ENCODE data around the gene RNF220. TPM values are rescaled to one million over a fixed set of nuclear protein-coding genes. Genes with fewer than 3 reads are reported as not detected.
A peak's percentile ranks its signal among the peaks of the same experiment; 100 is the strongest.

RNF220 gene
- polyA plus RNA-seq, 2 donors, result 32.7 to 47.8 TPM

DNA sequence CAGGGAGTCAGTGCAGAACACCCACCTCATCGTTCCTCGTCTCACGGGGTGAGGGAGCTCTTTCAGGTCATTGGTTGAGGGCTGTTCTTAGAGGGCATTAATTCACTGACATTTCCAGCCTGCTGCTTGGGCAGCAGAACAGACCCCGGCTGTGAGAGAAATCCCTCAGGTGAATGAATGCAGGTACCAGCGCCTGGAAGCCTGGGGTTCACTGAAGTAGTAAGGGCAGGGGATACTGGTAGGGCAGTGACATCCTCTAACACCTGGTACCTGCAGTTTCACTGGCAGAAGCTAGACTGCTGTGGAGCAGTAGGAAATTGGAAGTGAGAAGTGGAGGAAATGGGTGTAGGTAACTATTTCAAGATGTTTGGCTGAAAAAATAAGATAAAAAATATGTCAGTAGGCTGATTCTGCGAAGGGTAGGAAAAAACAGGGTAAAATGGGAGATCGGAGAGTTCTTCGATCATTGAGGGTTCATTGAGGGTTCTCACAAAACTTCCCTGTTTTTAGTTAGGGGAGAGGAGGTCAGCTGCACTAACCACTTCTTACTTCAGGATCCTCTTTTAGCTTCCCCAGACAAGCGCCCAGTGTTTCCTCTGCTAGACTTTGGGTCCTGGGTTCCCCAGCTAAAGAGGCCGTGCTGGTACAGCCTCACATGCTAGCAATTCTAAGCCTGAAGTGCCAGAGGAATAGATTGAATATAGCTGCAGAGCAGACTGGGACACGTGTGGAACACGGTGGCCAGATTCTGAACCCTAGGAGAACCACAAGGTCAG, 55.2 kb downstream of the RNF220 start:
- WGBS, 2 donors, result 66 to 81% methylated on average over 12 of the region's 12 CpGs
- Histone ChIP-seq H3K4me3 (ENCODE audit: low read depth in 1 of 2, low read length in 2 of 2) (no peak overlapping the region), H3K36me3 (ENCODE audit: control insufficient read depth in 2 of 2, insufficient read depth in 2 of 2, low read length in 1 of 2) (no peaks in the 10 kb centered on the region), H3K4me1 (ENCODE audit: control insufficient read depth in 2 of 2, insufficient read depth in 2 of 2, low read length in 1 of 2) (no peaks in the 10 kb centered on the region), H3K9me3 (ENCODE audit: control insufficient read depth in 2 of 2, insufficient read depth in 1 of 2, low read depth in 1 of 2, low read length in 1 of 2) (no peaks in the 10 kb centered on the region), H3K27me3 (ENCODE audit: control insufficient read depth in 1 of 2, insufficient read depth in 2 of 2, low read length in 2 of 2) (no peaks in the 10 kb centered on the region), H3K27ac (ENCODE audit: low read depth in 2 of 2, low read length in 1 of 2) (no peak overlapping the region)

DNA sequence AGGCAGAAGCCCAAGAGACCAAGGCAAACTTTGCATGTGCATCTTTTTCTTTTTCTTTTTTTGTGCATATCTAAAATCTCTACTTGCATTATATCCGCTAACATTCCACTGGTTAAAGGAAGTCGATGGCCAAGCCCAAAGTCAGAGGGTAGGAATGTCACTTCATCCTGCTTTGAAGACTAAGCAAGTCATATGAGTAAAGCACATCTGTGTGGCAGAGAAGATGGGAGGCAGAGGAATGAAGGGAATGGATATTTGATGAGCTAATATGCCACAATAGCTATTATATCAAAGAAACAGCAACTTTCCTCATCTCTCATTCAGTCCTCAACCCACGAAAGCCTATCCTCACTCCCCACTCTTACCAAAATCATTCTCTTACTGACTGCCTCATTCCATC, 59.3 kb downstream of the RNF220 start:
- 77 to 85% methylated on average over 3 of the region's 3 CpGs for WGBS, 2 donors
- Histone ChIP-seq H3K36me3 (ENCODE audit: control insufficient read depth in 2 of 2, insufficient read depth in 2 of 2, low read length in 1 of 2) (no peaks in the 10 kb centered on the region), H3K9me3 (ENCODE audit: control insufficient read depth in 2 of 2, insufficient read depth in 1 of 2, low read depth in 1 of 2, low read length in 1 of 2) (no peaks in the 10 kb centered on the region), H3K27me3 (ENCODE audit: control insufficient read depth in 1 of 2, insufficient read depth in 2 of 2, low read length in 2 of 2) (no peaks in the 10 kb centered on the region), H3K4me1 (ENCODE audit: control insufficient read depth in 2 of 2, insufficient read depth in 2 of 2, low read length in 1 of 2) (no peaks in the 10 kb centered on the region), H3K4me3 (ENCODE audit: low read depth in 1 of 2, low read length in 2 of 2) (no peak overlapping the region), H3K27ac (ENCODE audit: low read depth in 2 of 2, low read length in 1 of 2) (no peak overlapping the region)

- Histone ChIP-seq H3K27me3 (ENCODE audit: control insufficient read depth in 1 of 2, insufficient read depth in 2 of 2, low read length in 2 of 2) (no peaks in the 10 kb centered on the region), H3K36me3 (ENCODE audit: control insufficient read depth in 2 of 2, insufficient read depth in 2 of 2, low read length in 1 of 2) (no peaks in the 10 kb centered on the region), H3K4me3 (ENCODE audit: low read depth in 1 of 2, low read length in 2 of 2) (no peak overlapping the region), H3K27ac (ENCODE audit: low read depth in 2 of 2, low read length in 1 of 2) (no peak overlapping the region), H3K9me3 (ENCODE audit: control insufficient read depth in 2 of 2, insufficient read depth in 1 of 2, low read depth in 1 of 2, low read length in 1 of 2) (no peaks in the 10 kb centered on the region), H3K4me1 (ENCODE audit: control insufficient read depth in 2 of 2, insufficient read depth in 2 of 2, low read length in 1 of 2) (no peaks in the 10 kb centered on the region)
- 79 to 84% methylated on average over 4 of the region's 4 CpGs for WGBS, 2 donors
Observed at GRCh38 chr1:44467566-44467965, 62.5 kb downstream of the RNF220 start.

- Histone ChIP-seq H3K9me3 (ENCODE audit: control insufficient read depth in 2 of 2, insufficient read depth in 1 of 2, low read depth in 1 of 2, low read length in 1 of 2) (no peaks in the 10 kb centered on the region), H3K27me3 (ENCODE audit: control insufficient read depth in 1 of 2, insufficient read depth in 2 of 2, low read length in 2 of 2) (no peaks in the 10 kb centered on the region), H3K27ac (ENCODE audit: low read depth in 2 of 2, low read length in 1 of 2) (no peak overlapping the region), H3K4me1 (ENCODE audit: control insufficient read depth in 2 of 2, insufficient read depth in 2 of 2, low read length in 1 of 2) (no peaks in the 10 kb centered on the region), H3K36me3 (ENCODE audit: control insufficient read depth in 2 of 2, insufficient read depth in 2 of 2, low read length in 1 of 2) (no peaks in the 10 kb centered on the region), H3K4me3 (ENCODE audit: low read depth in 1 of 2, low read length in 2 of 2) (no peak overlapping the region)
- 79 to 85% methylated on average over 2 of the region's 2 CpGs for WGBS, 2 donors
Observed at GRCh38 chr1:44471911-44472453, 66.9 kb downstream of the RNF220 start.

DNA sequence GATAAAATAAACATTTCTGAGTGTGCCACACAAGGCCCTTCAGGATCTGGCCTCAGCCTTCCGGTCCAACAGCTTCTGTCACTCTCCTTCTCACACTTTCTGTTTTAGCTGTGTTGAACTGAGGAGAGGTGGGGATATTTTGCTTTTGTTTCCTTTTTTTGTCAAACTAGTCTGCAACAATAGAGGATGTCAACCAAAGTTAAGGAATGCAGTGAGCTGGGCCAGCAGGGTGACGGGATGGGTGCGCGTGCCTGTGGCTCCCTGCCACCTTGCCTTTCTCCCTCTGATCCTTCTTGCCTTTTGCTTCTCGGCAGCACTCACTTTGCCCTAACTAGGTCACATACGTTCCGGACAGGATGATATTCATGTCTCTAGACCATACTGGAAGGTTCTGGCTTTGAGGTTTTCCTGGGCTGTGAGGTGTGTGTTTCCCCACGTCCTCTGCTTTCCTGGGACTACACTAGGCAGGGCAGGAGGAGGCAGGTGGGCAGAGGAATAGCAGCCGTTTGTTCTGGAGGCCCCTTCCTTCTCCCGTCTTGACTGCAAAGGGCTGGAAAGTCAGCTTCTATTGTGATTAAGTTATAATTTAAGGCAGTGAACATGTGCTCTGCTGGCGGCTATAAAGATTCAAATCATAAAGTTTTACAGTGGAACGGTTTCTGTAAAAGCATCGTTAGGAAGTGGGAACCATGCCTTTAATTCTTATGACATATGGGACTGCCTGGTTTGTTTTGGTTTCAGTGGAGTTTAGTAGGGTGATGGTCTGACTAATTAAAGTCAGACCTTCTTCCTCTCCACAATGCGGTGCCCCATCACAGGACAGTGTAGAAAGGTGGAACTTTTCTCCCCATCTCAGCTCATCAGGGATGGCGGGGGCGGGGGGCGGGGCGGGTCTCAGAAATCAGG, 67.8 kb downstream of the RNF220 start:
- Histone ChIP-seq H3K4me3 (ENCODE audit: low read depth in 1 of 2, low read length in 2 of 2) (no peak overlapping the region), H3K27ac (ENCODE audit: low read depth in 2 of 2, low read length in 1 of 2) (peak overlapping the region in 1 of 2 donors; percentile 37), H3K4me1 (ENCODE audit: control insufficient read depth in 2 of 2, insufficient read depth in 2 of 2, low read length in 1 of 2) (no peaks in the 10 kb centered on the region), H3K27me3 (ENCODE audit: control insufficient read depth in 1 of 2, insufficient read depth in 2 of 2, low read length in 2 of 2) (no peaks in the 10 kb centered on the region), H3K36me3 (ENCODE audit: control insufficient read depth in 2 of 2, insufficient read depth in 2 of 2, low read length in 1 of 2) (no peaks in the 10 kb centered on the region), H3K9me3 (ENCODE audit: control insufficient read depth in 2 of 2, insufficient read depth in 1 of 2, low read depth in 1 of 2, low read length in 1 of 2) (no peaks in the 10 kb centered on the region)
- 37 to 44% methylated on average over 18 of the region's 18 CpGs for WGBS, 2 donors

DNA sequence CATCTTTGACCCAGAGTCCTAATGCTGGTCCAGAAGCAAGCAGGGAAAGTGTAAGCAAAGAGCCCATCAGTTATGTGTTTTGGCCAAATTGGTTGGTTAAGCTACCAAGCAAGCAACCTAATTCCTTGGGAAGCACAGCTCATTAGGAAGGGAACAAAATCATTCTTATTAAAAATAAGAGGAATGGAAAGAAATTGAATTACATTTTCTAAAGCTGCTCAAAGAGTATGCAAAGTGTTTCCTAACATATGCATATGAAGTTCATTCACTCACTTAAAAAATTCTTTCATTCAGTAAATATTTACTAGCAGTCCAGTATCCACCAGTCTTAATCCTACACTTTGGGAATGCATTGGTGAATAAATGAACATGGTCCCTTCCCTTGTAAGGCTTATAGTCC, 71.8 kb downstream of the RNF220 start:
- H3K36me3 ChIP-seq (ENCODE audit: control insufficient read depth in 2 of 2, insufficient read depth in 2 of 2, low read length in 1 of 2), result no peaks in the 10 kb centered on the region
- H3K27me3 ChIP-seq (ENCODE audit: control insufficient read depth in 1 of 2, insufficient read depth in 2 of 2, low read length in 2 of 2), result no peaks in the 10 kb centered on the region
- no peak overlapping the region for H3K4me3 ChIP-seq (ENCODE audit: low read depth in 1 of 2, low read length in 2 of 2)
- H3K9me3 ChIP-seq (ENCODE audit: control insufficient read depth in 2 of 2, insufficient read depth in 1 of 2, low read depth in 1 of 2, low read length in 1 of 2), result no peaks in the 10 kb centered on the region
- no peaks in the 10 kb centered on the region for H3K4me1 ChIP-seq (ENCODE audit: control insufficient read depth in 2 of 2, insufficient read depth in 2 of 2, low read length in 1 of 2)
- no peak overlapping the region for H3K27ac ChIP-seq (ENCODE audit: low read depth in 2 of 2, low read length in 1 of 2)

DNA sequence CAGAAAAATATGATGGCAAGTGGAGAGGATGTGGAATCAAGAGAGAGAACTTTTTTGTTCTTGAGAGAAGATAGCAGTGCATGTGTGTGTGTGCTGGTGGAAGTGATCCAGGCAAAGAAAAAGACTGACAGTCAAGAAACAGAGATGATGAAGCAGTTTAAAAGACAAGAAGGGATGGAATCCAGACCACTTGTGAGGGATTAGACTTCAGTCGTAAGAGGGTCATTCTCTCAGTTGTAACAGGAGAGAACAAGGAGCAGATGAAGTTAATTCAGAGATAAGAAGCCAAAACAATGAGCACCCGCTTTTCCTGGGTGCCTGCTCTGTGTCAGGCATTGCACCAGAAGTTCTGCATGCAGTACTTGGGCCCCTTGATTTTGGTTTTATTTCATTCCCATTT, 76.6 kb downstream of the RNF220 start:
- no peaks in the 10 kb centered on the region for H3K36me3 ChIP-seq (ENCODE audit: control insufficient read depth in 2 of 2, insufficient read depth in 2 of 2, low read length in 1 of 2)
- H3K4me1 ChIP-seq (ENCODE audit: control insufficient read depth in 2 of 2, insufficient read depth in 2 of 2, low read length in 1 of 2), result no peaks in the 10 kb centered on the region
- H3K4me3 ChIP-seq (ENCODE audit: low read depth in 1 of 2, low read length in 2 of 2), result no peak overlapping the region
- no peaks in the 10 kb centered on the region for H3K27me3 ChIP-seq (ENCODE audit: control insufficient read depth in 1 of 2, insufficient read depth in 2 of 2, low read length in 2 of 2)
- WGBS, 2 donors, result 67 to 77% methylated on average over 2 of the region's 2 CpGs
- no peak overlapping the region for H3K27ac ChIP-seq (ENCODE audit: low read depth in 2 of 2, low read length in 1 of 2)
- no peaks in the 10 kb centered on the region for H3K9me3 ChIP-seq (ENCODE audit: control insufficient read depth in 2 of 2, insufficient read depth in 1 of 2, low read depth in 1 of 2, low read length in 1 of 2)

DNA sequence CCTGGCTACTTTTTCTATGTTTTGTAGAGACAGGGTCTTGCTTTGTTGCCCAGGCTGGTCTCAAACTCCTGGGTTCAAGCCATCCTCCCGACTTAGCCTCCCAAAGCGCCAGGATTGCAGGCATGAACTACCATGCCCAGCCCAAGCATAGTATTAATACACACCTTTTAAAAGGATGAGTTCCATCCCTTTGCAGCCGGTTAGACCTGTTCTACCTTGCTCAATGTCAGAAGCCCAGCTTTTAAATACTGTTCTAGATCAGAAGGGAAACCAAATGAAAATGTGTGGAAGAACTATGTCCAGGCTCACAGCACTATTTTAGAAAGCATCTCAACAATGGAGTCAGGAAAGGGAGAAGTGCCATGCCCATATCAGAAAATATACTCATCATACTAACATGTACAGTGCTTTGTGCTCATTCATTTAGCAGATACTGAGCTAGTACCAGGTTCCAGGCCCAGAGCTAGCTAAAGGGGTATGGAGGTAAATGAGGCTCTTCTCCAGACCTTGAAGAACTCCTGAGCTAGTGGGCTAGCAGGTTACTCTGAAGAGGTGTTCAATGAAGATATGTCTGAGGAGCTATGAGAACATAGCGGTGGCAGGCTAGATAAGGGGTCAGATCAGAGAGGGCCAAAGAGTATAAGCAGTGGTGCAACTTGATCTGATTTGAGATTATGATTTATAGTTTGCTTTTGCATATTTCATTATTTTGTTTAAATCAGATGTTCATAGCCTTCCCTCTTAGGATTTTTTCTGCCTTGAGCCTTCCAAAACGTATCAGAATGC, 78.2 kb downstream of the RNF220 start:
- no peaks in the 10 kb centered on the region for H3K4me1 ChIP-seq (ENCODE audit: control insufficient read depth in 2 of 2, insufficient read depth in 2 of 2, low read length in 1 of 2)
- H3K27me3 ChIP-seq (ENCODE audit: control insufficient read depth in 1 of 2, insufficient read depth in 2 of 2, low read length in 2 of 2), result no peaks in the 10 kb centered on the region
- H3K27ac ChIP-seq (ENCODE audit: low read depth in 2 of 2, low read length in 1 of 2), result no peak overlapping the region
- H3K36me3 ChIP-seq (ENCODE audit: control insufficient read depth in 2 of 2, insufficient read depth in 2 of 2, low read length in 1 of 2), result no peaks in the 10 kb centered on the region
- WGBS, 2 donors, result 77 to 80% methylated on average over 5 of the region's 5 CpGs
- no peaks in the 10 kb centered on the region for H3K9me3 ChIP-seq (ENCODE audit: control insufficient read depth in 2 of 2, insufficient read depth in 1 of 2, low read depth in 1 of 2, low read length in 1 of 2)
- H3K4me3 ChIP-seq (ENCODE audit: low read depth in 1 of 2, low read length in 2 of 2), result no peak overlapping the region

DNA sequence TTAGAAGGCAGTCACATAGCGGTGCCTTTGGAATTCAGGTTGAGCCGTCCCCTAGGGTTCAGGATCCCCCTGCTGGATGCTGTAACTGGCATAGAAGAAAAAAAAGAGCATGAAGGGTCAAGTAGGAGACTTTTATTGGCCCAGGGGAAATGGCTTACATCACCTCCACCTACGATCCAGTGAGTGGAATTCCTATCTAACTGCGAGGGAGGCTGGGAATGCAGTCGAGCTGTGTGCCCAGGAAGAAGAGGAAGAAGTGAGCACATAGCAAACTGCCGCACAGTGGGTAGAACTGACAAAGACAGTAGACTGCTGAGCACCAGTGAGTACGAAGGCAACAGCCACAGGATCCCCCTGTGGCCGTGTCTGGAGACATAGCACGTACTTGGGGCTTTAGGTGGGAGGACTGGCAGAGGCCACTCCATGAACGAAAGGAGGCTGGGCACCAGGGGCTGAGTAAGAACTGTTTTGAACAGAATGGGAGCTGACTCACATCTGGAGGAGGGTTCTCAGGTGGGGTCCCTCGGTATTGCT, 79.2 kb downstream of the RNF220 start:
- H3K27ac ChIP-seq (ENCODE audit: low read depth in 2 of 2, low read length in 1 of 2), result no peak overlapping the region
- no peaks in the 10 kb centered on the region for H3K4me1 ChIP-seq (ENCODE audit: control insufficient read depth in 2 of 2, insufficient read depth in 2 of 2, low read length in 1 of 2)
- H3K36me3 ChIP-seq (ENCODE audit: control insufficient read depth in 2 of 2, insufficient read depth in 2 of 2, low read length in 1 of 2), result no peaks in the 10 kb centered on the region
- H3K9me3 ChIP-seq (ENCODE audit: control insufficient read depth in 2 of 2, insufficient read depth in 1 of 2, low read depth in 1 of 2, low read length in 1 of 2), result no peaks in the 10 kb centered on the region
- WGBS, 2 donors, result 73 to 77% methylated on average over 11 of the region's 11 CpGs
- no peak overlapping the region for H3K4me3 ChIP-seq (ENCODE audit: low read depth in 1 of 2, low read length in 2 of 2)
- H3K27me3 ChIP-seq (ENCODE audit: control insufficient read depth in 1 of 2, insufficient read depth in 2 of 2, low read length in 2 of 2), result no peaks in the 10 kb centered on the region

Measured in esophagus (tissue), 2 donors.